Left lung (tissue), 10 donors: ENCODE results near the gene PTPRT. TPM values are rescaled to one million over a fixed set of nuclear protein-coding genes. Genes with fewer than 3 reads are reported as not detected.

Source experiments
- ATAC-seq: fragments of 200-7000 bp; cut with Tn5 transposase; one replicate; pipeline ENCODE4 v1.9.1; 2020; ENCODE audit warnings: moderate library complexity
- DNase-seq, 4 donors: peaks; one replicate each; pipeline ENCODE4 v3.0.0-alpha.2; 2013 to 2020
- H3K27ac ChIP-seq, 2 donors: fragments of 200-600 bp; sonication (generic) in 1 of 2; one replicate each; pipeline versions ENCODE4 v1.5.0 to v1.8.0; 2020 to 2021
- H3K27me3 ChIP-seq, 2 donors: fragments of 200-600 bp; sonication (generic) in 1 of 2; one replicate each; pipeline versions ENCODE4 v1.5.0 to v1.8.0; 2020 to 2021
- H3K36me3 ChIP-seq, 2 donors: fragments of 200-600 bp; sonication (generic) in 1 of 2; one replicate each; pipeline versions ENCODE4 v1.5.0 to v1.8.0; 2020 to 2021
- H3K4me1 ChIP-seq, 2 donors: fragments of 200-600 bp; one replicate each; pipeline ENCODE4 v1.8.0; 2021
- H3K4me3 ChIP-seq, 2 donors: fragments of 200-600 bp; sonication (generic) in 1 of 2; one replicate each; pipeline versions ENCODE4 v1.5.0 to v1.8.0; 2020 to 2021; ENCODE audit warnings: mild to moderate bottlenecking in 1 of 2
- H3K9me3 ChIP-seq, 2 donors: fragments of 200-600 bp; sonication (generic) in 1 of 2; one replicate each; pipeline versions ENCODE4 v1.5.0 to v1.8.0; 2020 to 2021
- intact Hi-C, 2 donors: fragments of 100-400 bp; cut with DNase I; formaldehyde crosslinking; loops; one replicate each; pipeline versions ENCODE4 v1.11.2 to v1.14.2; 2022
- polyA plus RNA-seq, 6 donors: library from polyadenylated mRNA; unstranded; fragments of 120-200 nt; gene quantifications; one replicate each; pipeline ENCODE4 v1.2.1, GENCODE V29; 2013; ENCODE audit not compliant: insufficient read length in 6 of 6
- total RNA-seq, 2 donors: library from RNA; stranded (reverse); fragmentation: NEBNext Ultra II Directional; extraction: Animal tissue kit (Norgen Biotek cat#: 25700); gene quantifications; one replicate each; pipeline ENCODE4 v1.2.1, GENCODE V29; 2021
- TF ChIP-seq, protein P1 (sequence below), 2 donors: fragments of 200-600 bp; sonication (generic) in 1 of 2; IDR thresholded peaks; one replicate each; pipeline versions ENCODE4 v1.5.0 to v1.8.0; 2021; ENCODE audit warnings: antibody characterized with exemption in 2 of 2
- donor health status: DM: no; HTN: yes; CAD: no.
- donor health status: DM: no; HTN: no; CAD: no.

PTPRT gene
- total and polyA plus RNA-seq, 8 donors, result 0.15 to 2.9 (median 1.4) TPM

DNA sequence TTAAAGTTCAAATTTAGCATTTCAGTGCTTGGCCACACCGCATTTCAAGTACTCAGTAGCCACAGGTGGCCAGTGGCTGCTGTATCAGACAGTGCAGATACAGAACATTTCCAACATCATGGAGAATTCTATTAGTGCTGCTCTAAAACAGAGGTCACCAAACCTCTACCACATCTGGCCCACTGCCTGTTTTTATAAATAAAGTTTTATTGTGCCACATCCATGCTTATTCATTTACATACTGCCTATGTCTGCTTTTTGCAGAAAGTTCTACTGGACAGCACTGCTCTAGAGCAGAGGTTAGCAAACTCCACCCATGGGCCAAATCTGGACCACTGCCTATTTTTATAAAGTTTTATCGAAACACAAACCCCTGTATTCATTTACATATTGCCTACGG lies 3.7 kb upstream of the PTPRT start:
- H3K27ac ChIP-seq, result no peak overlapping the region
- H3K27me3 ChIP-seq, result peaks cover 24 to 41% of the 10 kb centered on the region in 2 donors
- no peaks in the 10 kb centered on the region for H3K4me1 ChIP-seq
- no peaks in the 10 kb centered on the region for H3K36me3 ChIP-seq
- intact Hi-C loops, result no loop called here
- TF ChIP-seq, protein P1, sequence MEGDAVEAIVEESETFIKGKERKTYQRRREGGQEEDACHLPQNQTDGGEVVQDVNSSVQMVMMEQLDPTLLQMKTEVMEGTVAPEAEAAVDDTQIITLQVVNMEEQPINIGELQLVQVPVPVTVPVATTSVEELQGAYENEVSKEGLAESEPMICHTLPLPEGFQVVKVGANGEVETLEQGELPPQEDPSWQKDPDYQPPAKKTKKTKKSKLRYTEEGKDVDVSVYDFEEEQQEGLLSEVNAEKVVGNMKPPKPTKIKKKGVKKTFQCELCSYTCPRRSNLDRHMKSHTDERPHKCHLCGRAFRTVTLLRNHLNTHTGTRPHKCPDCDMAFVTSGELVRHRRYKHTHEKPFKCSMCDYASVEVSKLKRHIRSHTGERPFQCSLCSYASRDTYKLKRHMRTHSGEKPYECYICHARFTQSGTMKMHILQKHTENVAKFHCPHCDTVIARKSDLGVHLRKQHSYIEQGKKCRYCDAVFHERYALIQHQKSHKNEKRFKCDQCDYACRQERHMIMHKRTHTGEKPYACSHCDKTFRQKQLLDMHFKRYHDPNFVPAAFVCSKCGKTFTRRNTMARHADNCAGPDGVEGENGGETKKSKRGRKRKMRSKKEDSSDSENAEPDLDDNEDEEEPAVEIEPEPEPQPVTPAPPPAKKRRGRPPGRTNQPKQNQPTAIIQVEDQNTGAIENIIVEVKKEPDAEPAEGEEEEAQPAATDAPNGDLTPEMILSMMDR (IDR thresholded peaks at IDR 0.05), result no peak
- no peaks in the 10 kb centered on the region for H3K9me3 ChIP-seq
- no peak for ATAC-seq
- no peak for DNase-seq
- no peak overlapping the region for H3K4me3 ChIP-seq

DNA sequence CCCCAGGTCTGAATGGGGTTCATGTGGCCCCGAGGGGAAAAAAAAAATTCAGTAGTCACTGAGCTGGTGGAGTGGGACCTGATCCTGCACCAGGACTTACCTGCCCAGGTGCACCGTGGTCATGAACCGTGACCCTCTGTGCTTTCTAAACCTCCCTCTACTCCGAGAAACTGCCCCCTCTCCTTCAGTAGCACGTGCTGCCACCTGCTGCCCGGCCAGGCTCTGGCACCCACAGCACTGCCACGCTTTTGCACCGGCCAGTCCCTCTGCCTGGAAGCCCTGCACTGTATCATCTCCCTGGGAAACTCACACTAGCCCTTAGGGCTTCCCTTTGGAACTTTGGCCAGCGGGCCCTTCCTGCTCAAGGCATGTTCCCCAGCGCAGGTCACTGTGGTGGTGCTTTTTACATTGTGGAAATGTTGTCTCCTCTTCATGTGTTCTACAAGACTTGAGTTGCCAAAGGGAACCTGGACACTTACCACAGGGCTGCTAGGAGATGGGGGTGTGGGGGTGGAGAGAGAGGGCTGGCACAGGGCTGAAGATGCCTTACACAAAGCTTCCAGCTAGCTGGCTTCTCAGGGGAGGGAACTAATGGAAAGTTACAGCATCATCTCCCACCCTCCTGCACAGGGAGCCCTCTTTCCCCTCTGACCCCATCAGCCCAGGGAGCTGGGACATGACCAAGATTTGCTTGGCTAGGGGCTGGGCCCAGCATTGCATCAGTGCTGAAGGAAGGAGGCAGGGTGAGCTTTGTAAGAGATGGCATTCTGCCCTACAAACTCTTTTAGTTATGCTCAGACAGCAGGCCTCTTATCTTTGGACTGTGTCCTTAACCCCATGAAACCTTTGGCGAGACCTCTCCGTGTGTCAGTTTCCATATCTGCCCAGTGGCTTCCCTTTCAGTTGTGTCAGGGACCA lies 2.5 kb upstream of the PTPRT start:
- H3K36me3 ChIP-seq, result no peaks in the 10 kb centered on the region
- peaks cover 36 to 53% of the 10 kb centered on the region in 2 donors for H3K27me3 ChIP-seq
- intact Hi-C loops, result no loop called here
- TF ChIP-seq, protein P1 (IDR thresholded peaks at IDR 0.05), result peak in 1 of 2 donors; percentile 22
- peak; percentile 74 for ATAC-seq
- no peak overlapping the region for H3K27ac ChIP-seq
- H3K4me3 ChIP-seq, result no peak overlapping the region
- peak in 1 of 4 donors; percentile 79 for DNase-seq
- H3K9me3 ChIP-seq, result no peaks in the 10 kb centered on the region
- no peaks in the 10 kb centered on the region for H3K4me1 ChIP-seq

DNA sequence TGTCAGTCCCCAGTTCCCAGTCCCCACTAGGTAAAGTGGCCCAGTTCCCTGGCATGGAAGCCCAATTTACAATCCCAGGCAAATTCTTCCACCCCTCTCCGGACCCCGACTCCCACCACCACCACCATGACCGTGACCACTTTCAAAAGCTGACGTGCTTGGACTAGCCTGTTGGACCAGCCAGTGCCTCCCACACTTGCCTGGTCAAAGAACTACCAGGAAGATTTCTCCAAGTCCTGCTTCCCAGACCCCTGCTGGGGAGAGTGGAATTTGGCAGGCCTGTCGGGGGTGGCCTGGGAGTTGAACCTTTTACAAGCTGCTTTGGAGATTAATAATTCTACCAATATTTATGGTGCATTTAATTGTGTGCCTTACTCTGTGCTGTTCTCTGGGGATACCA lies 1.4 kb upstream of the PTPRT start:
- no peak overlapping the region for H3K27ac ChIP-seq
- no peaks in the 10 kb centered on the region for H3K36me3 ChIP-seq
- H3K9me3 ChIP-seq, result no peaks in the 10 kb centered on the region
- H3K4me1 ChIP-seq, result no peaks in the 10 kb centered on the region
- H3K27me3 ChIP-seq, result peaks cover 36 to 64% of the 10 kb centered on the region in 2 donors
- TF ChIP-seq, protein P1 (IDR thresholded peaks at IDR 0.05), result no peak
- no peak for ATAC-seq
- H3K4me3 ChIP-seq, result no peak overlapping the region
- intact Hi-C loops, result no loop called here
- DNase-seq, result no peak

DNA sequence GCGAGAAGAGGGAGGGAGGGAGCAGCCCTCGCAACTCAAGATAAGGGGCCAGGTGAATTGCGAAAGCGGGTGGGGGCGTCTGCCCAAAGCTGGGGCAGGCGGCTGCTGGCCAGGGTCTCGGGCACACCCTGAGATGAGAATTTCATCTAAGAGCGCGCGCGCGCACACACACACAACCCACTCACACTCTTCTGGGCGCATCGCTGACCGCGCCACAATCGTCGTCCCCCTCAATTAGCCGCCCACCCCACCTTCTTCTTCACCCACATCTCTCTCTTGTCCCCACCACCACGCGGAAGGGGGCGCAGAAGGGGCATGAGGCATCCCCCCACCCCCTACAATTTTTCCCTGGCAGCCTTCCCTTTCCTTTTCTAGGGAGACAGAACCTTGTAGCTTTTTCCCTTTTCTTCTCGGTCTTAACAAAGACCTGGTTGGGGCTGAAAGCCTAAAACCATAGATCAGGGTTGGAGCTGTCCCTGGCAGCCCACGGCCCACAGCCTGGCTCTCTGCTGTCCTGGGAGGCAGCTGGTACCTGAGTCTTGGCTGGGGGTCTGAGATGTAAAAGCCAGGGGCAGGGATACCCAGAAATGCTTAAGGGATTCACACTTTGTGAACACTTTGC lies 737 bp upstream of the PTPRT start:
- no peak overlapping the region for H3K4me3 ChIP-seq

More for the DNA sequence above, 737 bp upstream of the PTPRT start:
- DNase-seq (no peak), ATAC-seq (no peak)
- Histone ChIP-seq H3K9me3 (no peaks in the 10 kb centered on the region), H3K27me3 (peaks cover 36 to 71% of the 10 kb centered on the region in 2 donors), H3K4me1 (no peaks in the 10 kb centered on the region), H3K27ac (no peak overlapping the region), H3K36me3 (no peaks in the 10 kb centered on the region)
- TF ChIP-seq, protein P1 (IDR thresholded peaks at IDR 0.05), result no peak
- intact Hi-C loops, result no loop called here
